ENCODE results near the gene IRF8.

The IRF8 gene

DNA sequence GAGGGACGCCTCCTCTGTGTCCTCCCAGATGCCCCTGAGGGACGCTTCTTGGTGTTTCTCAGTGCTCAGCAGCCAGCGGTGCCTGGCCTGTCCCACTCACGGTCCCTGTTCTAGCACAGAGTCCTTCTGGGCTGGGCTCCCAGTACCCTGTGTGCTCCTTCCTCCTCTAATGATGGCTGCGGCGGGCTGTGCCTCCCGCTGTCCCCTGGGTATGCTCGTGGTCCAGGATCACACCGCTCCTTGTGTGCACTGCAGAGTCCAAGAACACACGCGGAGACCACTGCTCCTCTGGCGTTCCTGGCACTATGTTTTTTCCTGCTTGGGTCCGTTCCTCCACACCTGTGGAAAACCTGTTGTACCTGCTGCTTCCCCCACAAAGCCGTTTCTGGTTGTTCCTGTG, 15.1 kb upstream of the IRF8 start (continued):
- TF ChIP-seq, protein P1, sequence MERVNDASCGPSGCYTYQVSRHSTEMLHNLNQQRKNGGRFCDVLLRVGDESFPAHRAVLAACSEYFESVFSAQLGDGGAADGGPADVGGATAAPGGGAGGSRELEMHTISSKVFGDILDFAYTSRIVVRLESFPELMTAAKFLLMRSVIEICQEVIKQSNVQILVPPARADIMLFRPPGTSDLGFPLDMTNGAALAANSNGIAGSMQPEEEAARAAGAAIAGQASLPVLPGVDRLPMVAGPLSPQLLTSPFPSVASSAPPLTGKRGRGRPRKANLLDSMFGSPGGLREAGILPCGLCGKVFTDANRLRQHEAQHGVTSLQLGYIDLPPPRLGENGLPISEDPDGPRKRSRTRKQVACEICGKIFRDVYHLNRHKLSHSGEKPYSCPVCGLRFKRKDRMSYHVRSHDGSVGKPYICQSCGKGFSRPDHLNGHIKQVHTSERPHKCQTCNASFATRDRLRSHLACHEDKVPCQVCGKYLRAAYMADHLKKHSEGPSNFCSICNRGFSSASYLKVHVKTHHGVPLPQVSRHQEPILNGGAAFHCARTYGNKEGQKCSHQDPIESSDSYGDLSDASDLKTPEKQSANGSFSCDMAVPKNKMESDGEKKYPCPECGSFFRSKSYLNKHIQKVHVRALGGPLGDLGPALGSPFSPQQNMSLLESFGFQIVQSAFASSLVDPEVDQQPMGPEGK (CRISPR knock-in tag; IDR thresholded peaks at IDR 0.05; ENCODE audit: borderline replicate concordance): no peak
- no peak for TF ChIP-seq ZFP3 (CRISPR knock-in tag; IDR thresholded peaks at IDR 0.05)
- TF ChIP-seq, protein P2, sequence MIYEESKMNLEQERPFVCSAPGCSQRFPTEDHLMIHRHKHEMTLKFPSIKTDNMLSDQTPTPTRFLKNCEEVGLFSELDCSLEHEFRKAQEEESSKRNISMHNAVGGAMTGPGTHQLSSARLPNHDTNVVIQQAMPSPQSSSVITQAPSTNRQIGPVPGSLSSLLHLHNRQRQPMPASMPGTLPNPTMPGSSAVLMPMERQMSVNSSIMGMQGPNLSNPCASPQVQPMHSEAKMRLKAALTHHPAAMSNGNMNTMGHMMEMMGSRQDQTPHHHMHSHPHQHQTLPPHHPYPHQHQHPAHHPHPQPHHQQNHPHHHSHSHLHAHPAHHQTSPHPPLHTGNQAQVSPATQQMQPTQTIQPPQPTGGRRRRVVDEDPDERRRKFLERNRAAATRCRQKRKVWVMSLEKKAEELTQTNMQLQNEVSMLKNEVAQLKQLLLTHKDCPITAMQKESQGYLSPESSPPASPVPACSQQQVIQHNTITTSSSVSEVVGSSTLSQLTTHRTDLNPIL (CRISPR knock-in tag; IDR thresholded peaks at IDR 0.05; ENCODE audit: low read depth): no peak
- no peak for TF ChIP-seq BACH2 (CRISPR knock-in tag; IDR thresholded peaks at IDR 0.05; ENCODE audit: borderline replicate concordance)
- no peak for TF ChIP-seq TCF4 (CRISPR knock-in tag; IDR thresholded peaks at IDR 0.05; ENCODE audit: borderline replicate concordance)
- TF ChIP-seq CSDC2 (CRISPR knock-in tag; IDR thresholded peaks at IDR 0.05): no peak

DNA sequence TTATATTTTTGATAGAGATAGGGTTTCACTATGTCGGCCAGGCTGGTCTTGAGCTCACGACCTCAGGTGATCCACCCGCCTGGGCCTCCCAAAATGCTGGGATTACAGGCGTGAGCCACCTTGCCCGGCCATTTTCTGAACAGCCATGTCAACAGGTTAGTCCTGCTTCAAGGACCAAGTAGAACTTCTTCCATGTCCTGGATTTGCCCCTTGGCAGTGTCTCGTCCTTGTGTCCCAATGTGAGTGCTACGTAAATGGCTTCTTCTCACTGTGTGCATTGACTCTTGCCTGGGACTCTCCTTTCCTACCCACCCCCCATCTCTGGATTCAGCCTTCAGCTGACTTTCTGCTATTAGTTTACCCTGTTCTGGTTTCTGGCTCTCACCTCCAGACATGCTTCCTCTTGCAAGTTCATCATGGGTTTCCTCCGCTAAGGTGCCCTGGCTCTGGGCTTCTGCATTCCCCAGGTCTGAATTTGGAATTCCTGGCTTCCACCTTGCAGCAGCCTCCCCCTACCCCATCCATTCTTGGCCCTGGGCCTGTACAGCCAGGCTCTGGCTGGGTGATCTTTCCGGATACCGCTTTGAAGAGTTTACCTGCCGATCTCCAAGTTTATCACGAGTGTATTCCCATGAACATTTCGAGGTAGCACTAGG, 14.0 kb upstream of the IRF8 start:
- TF ChIP-seq ISL1 (CRISPR knock-in tag; IDR thresholded peaks at IDR 0.05) (no peak), ZNF565 (CRISPR knock-in tag; conservative IDR thresholded peaks at IDR 0.05; ENCODE audit: low read depth) (no peak)
- no peak for ATAC-seq

DNA sequence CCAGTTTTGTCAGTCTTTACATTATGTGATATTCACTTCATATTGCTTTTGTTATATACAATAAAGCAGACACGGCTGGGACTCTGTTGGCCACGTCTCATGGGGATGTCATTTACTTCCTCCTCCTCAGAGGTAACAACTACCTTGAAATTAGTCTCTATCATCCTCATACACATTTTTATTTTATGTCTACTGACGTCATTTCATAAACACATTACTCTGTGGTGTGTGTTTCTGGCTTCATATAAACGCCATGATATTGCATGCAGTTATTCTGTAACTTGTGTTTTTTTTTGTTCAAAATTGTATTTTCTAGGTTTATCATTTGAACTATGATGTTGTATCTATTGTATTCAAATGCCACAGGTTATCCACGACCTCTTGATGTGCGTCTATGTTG, 13.4 kb upstream of the IRF8 start:
- TF ChIP-seq ISL1 (CRISPR knock-in tag; IDR thresholded peaks at IDR 0.05): no peak
- TF ChIP-seq ZFP3 (CRISPR knock-in tag; IDR thresholded peaks at IDR 0.05): no peak
- TF ChIP-seq GLIS3 (CRISPR knock-in tag; IDR thresholded peaks at IDR 0.05): no peak
- TF ChIP-seq TOX (CRISPR knock-in tag; IDR thresholded peaks at IDR 0.05; ENCODE audit: borderline replicate concordance): no peak
- no peak for TF ChIP-seq TCF4 (CRISPR knock-in tag; IDR thresholded peaks at IDR 0.05; ENCODE audit: borderline replicate concordance)
- TF ChIP-seq CSDC2 (CRISPR knock-in tag; IDR thresholded peaks at IDR 0.05): no peak
- TF ChIP-seq RARB (CRISPR knock-in tag; IDR thresholded peaks at IDR 0.05): no peak
- no peak for TF ChIP-seq ZNF70 (CRISPR knock-in tag; IDR thresholded peaks at IDR 0.05)
- no peak for TF ChIP-seq SNAI2 (CRISPR knock-in tag; IDR thresholded peaks at IDR 0.05)
- TF ChIP-seq, protein P3, sequence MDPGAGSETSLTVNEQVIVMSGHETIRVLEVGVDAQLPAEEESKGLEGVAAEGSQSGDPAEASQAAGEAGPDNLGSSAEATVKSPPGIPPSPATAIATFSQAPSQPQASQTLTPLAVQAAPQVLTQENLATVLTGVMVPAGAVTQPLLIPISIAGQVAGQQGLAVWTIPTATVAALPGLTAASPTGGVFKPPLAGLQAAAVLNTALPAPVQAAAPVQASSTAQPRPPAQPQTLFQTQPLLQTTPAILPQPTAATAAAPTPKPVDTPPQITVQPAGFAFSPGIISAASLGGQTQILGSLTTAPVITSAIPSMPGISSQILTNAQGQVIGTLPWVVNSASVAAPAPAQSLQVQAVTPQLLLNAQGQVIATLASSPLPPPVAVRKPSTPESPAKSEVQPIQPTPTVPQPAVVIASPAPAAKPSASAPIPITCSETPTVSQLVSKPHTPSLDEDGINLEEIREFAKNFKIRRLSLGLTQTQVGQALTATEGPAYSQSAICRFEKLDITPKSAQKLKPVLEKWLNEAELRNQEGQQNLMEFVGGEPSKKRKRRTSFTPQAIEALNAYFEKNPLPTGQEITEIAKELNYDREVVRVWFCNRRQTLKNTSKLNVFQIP (CRISPR knock-in tag; IDR thresholded peaks at IDR 0.05; ENCODE audit: borderline replicate concordance, low read depth): no peak
- TF ChIP-seq, protein P1 (CRISPR knock-in tag; IDR thresholded peaks at IDR 0.05; ENCODE audit: borderline replicate concordance): no peak
- TF ChIP-seq, protein P2 (CRISPR knock-in tag; IDR thresholded peaks at IDR 0.05; ENCODE audit: low read depth): no peak
- TF ChIP-seq ARNTL (CRISPR knock-in tag; IDR thresholded peaks at IDR 0.05; ENCODE audit: borderline replicate concordance, low read depth): no peak
- no peak for ATAC-seq

DNA sequence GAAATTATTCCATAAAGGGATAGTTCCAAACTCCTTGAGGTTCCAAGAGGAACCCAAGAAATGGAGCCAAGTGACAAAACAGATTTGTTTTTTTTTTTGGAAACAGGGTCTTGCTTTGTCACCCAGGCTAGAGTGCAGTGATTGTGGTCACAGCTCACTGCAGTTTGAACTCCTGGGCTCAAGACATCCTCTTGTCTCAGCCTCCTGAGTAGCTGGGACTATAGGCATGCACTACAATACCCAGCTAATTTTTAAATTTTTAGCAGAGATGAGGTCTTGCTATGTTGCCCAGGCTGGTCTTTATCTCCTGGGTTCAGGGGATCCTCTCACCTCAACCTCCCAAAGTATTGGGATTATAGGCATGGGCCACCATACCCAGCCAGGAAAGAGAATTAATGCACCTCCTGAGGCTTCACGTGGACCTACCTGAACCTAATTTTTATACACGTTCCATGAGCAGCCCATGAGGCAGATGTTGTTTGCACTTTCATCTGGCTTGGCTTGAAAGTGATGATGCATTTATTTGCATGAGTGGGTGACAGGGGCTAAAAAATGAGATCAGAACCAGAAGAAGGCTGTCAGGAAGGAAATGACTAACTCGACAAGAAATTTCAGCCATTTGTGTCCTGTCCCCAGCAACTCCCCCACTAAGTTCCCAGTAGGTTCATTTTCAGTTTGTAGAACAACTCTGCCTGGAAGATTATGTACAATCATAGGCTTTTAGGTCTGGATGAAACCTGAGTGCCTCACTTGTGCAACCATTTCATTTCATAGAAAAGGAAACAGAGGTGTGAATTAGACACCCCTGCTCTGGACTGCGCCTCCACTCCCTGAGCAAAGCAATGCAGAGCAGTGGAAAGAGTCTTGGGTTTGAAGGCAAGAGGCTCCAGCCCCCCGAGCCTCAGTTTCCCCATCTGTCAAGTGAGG, 10.3 kb upstream of the IRF8 start:
- ATAC-seq: no peak
- TF ChIP-seq, protein P1 (CRISPR knock-in tag; IDR thresholded peaks at IDR 0.05; ENCODE audit: borderline replicate concordance): no peak
- TF ChIP-seq ZNF565 (CRISPR knock-in tag; conservative IDR thresholded peaks at IDR 0.05; ENCODE audit: low read depth) (no peak), SNAI2 (CRISPR knock-in tag; IDR thresholded peaks at IDR 0.05) (no peak), ZFP3 (CRISPR knock-in tag; IDR thresholded peaks at IDR 0.05) (no peak), TCF4 (CRISPR knock-in tag; IDR thresholded peaks at IDR 0.05; ENCODE audit: borderline replicate concordance) (no peak), RARB (CRISPR knock-in tag; IDR thresholded peaks at IDR 0.05) (no peak), ZC3H10 (CRISPR knock-in tag; IDR thresholded peaks at IDR 0.05) (no peak), ZNF8 (CRISPR knock-in tag; IDR thresholded peaks at IDR 0.05) (no peak), ZFP30 (CRISPR knock-in tag; IDR thresholded peaks at IDR 0.05) (no peak), CSDC2 (CRISPR knock-in tag; IDR thresholded peaks at IDR 0.05) (no peak), ISL1 (CRISPR knock-in tag; IDR thresholded peaks at IDR 0.05) (no peak), OSR1 (CRISPR knock-in tag; IDR thresholded peaks at IDR 0.05) (no peak), ESRRG (CRISPR knock-in tag; IDR thresholded peaks at IDR 0.05) (no peak), TOX (CRISPR knock-in tag; IDR thresholded peaks at IDR 0.05; ENCODE audit: borderline replicate concordance) (no peak)
